Activated naive CD8-positive, alpha-beta T cell treated with anti-CD3 and anti-CD28 coated beads, Interleukin-2, amount 50 U/mL, for 24 hours (primary cell): Measurements from ENCODE around the gene MAST2.
"Not testable (repeated sequence)": the region's sequence is repeated elsewhere in the genome, so short reads cannot be mapped to it uniquely, and the experiment has no call there.

ENCODE experiments used
- ATAC-seq: fragments of 150-1000 bp; cut with Tn5 transposase; one replicate; pipeline ENCODE4 v1.10.0; 2021
- DNase-seq: peaks from one replicate; pipeline ENCODE4 v3.0.0; 2021
- H3K27ac Mint-ChIP-seq: one replicate; pipeline ENCODE4 v1.8.0; 2021; ENCODE audit warnings: mild to moderate bottlenecking, mixed read lengths
- H3K27me3 Mint-ChIP-seq: one replicate; pipeline ENCODE4 v1.8.0; 2021; ENCODE audit warnings: mixed read lengths
- H3K36me3 Mint-ChIP-seq: one replicate; pipeline ENCODE4 v1.8.0; 2021; ENCODE audit warnings: low read depth, mixed read lengths
- H3K4me1 Mint-ChIP-seq: one replicate; pipeline ENCODE4 v1.8.0; 2021; ENCODE audit warnings: mixed read lengths
- H3K4me3 Mint-ChIP-seq: one replicate; pipeline ENCODE4 v1.8.0; 2021; ENCODE audit warnings: mild to moderate bottlenecking, moderate library complexity, mixed read lengths
- H3K9me3 Mint-ChIP-seq: one replicate; pipeline ENCODE4 v1.8.0; 2021; ENCODE audit warnings: mixed read lengths

The MAST2 gene

GRCh38 chr1:45857755-45858492, 54.5 kb downstream of the MAST2 start:
- not testable (repeated sequence) for DNase-seq, H3K27me3 Mint-ChIP-seq, H3K27ac Mint-ChIP-seq, ATAC-seq, H3K4me3 Mint-ChIP-seq, H3K9me3 Mint-ChIP-seq, H3K36me3 Mint-ChIP-seq
- peaks cover 17% of the 10 kb centered on the region for H3K4me1 Mint-ChIP-seq

DNA sequence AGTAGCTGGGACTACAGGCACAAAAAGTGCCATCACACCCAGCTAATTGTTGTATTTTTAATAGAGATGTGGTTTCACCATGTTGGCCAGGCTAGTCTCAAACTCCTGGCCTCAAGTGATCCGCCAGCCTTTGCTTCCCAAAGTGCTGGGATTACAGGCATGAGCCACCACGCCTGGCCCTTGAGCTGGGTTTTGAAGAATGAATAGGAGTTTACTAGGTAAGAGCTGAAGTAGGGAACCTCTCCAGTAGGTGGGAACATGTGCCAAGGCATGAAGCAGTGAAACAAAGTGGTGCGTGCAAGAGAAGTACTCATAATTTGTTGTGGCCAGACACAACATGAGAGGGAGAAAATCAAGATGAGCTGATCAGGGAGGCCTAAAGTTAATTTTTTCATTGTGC, 55.8 kb downstream of the MAST2 start:
- Mint-ChIP-seq H3K4me1 (peaks cover 20% of the 10 kb centered on the region), H3K36me3 (peaks cover 3% of the 10 kb centered on the region), H3K9me3 (peaks cover 4% of the 10 kb centered on the region), H3K4me3 (no peak overlapping the region), H3K27ac (no peak overlapping the region), H3K27me3 (no peaks in the 10 kb centered on the region)
- DNase-seq = no peak
- no peak for ATAC-seq

DNA sequence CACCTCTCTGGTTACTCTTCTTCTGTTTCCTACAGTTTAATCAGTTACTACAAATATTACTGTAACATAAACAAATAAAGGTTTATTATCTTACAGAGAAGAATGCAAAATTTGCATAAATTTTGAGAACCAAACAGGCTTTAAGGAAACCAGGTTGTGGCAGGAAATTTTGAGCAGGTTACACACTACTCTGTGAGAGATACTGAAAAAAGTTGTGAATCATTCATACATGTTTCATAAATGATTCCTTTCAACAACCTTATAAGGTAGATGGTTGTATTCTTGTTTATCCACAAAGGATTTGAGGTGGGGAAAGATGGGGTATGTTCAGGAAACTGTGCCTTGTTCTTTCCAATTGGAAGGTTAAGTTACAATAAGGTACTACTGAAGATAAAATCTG, 58.6 kb downstream of the MAST2 start:
- H3K36me3 Mint-ChIP-seq = peaks cover 3% of the 10 kb centered on the region
- ATAC-seq = peak; percentile 94
- H3K27ac Mint-ChIP-seq = peak overlapping the region; percentile 57
- no peaks in the 10 kb centered on the region for H3K27me3 Mint-ChIP-seq
- no peak for DNase-seq
- H3K4me1 Mint-ChIP-seq = peaks cover 20% of the 10 kb centered on the region
- H3K9me3 Mint-ChIP-seq = peaks cover 4% of the 10 kb centered on the region
- H3K4me3 Mint-ChIP-seq = no peak overlapping the region

- H3K27ac Mint-ChIP-seq = no peak overlapping the region
- no peaks in the 10 kb centered on the region for H3K27me3 Mint-ChIP-seq
- H3K4me3 Mint-ChIP-seq = no peak overlapping the region
- H3K36me3 Mint-ChIP-seq = peaks cover 3% of the 10 kb centered on the region
- H3K9me3 Mint-ChIP-seq = peaks cover 4% of the 10 kb centered on the region
- H3K4me1 Mint-ChIP-seq = peaks cover 25% of the 10 kb centered on the region
- ATAC-seq = no peak
- no peak for DNase-seq
Measured at GRCh38 chr1:45863218-45863617, 59.8 kb downstream of the MAST2 start.

- peaks cover 4% of the 10 kb centered on the region for H3K9me3 Mint-ChIP-seq
- peaks cover 27% of the 10 kb centered on the region for H3K4me1 Mint-ChIP-seq
- H3K4me3 Mint-ChIP-seq = no peak overlapping the region
- ATAC-seq (no peak), DNase-seq (no peak)
- no peak overlapping the region for H3K27ac Mint-ChIP-seq
- H3K27me3 Mint-ChIP-seq = peaks cover 2% of the 10 kb centered on the region
- peaks cover 3% of the 10 kb centered on the region for H3K36me3 Mint-ChIP-seq
Measured at GRCh38 chr1:45864167-45865106, 61.0 kb downstream of the MAST2 start.

- H3K27me3 Mint-ChIP-seq = peaks cover 2% of the 10 kb centered on the region
- H3K27ac Mint-ChIP-seq = no peak overlapping the region
- no peak overlapping the region for H3K4me3 Mint-ChIP-seq
- DNase-seq (no peak), ATAC-seq (peak; percentile 33)
- no peaks in the 10 kb centered on the region for H3K36me3 Mint-ChIP-seq
- peaks cover 11% of the 10 kb centered on the region for H3K4me1 Mint-ChIP-seq
- H3K9me3 Mint-ChIP-seq = peaks cover 3% of the 10 kb centered on the region
Measured at GRCh38 chr1:45867697-45868348, 64.4 kb downstream of the MAST2 start.

DNA sequence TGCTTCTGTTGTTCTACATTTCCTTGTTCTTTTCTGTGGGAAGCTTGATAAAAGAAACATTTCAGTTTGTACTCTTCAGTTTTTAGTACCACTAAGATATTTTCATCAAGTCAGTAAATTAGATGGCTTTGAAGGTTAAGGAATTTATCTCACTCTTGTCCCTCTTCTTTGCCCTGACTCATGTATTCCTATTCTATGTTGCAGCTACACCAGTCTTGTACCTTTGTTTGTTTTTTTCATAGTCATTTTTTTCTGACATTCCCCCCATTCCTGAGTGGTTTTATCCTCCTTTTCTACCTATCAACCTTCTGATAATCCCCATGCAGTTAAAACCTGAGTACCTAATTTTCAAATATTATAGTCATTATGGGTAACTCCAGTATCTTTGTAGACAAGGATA, 65.4 kb downstream of the MAST2 start:
- H3K36me3 Mint-ChIP-seq = no peaks in the 10 kb centered on the region
- peaks cover 7% of the 10 kb centered on the region for H3K4me1 Mint-ChIP-seq
- no peak for DNase-seq
- H3K27me3 Mint-ChIP-seq = peaks cover 2% of the 10 kb centered on the region
- ATAC-seq = no peak
- no peaks in the 10 kb centered on the region for H3K9me3 Mint-ChIP-seq
- no peak overlapping the region for H3K4me3 Mint-ChIP-seq
- H3K27ac Mint-ChIP-seq = no peak overlapping the region

GRCh38 chr1:45870500-45870899, 67.1 kb downstream of the MAST2 start:
- DNase-seq (no peak), ATAC-seq (no peak)
- Mint-ChIP-seq H3K9me3 (no peaks in the 10 kb centered on the region), H3K4me1 (peaks cover 7% of the 10 kb centered on the region), H3K27me3 (peaks cover 2% of the 10 kb centered on the region), H3K27ac (no peak overlapping the region), H3K4me3 (no peak overlapping the region), H3K36me3 (no peaks in the 10 kb centered on the region)

- DNase-seq, ATAC-seq, H3K36me3 Mint-ChIP-seq, H3K4me1 Mint-ChIP-seq, H3K27me3 Mint-ChIP-seq, H3K9me3 Mint-ChIP-seq, H3K4me3 Mint-ChIP-seq, H3K27ac Mint-ChIP-seq: not testable (repeated sequence)
Measured at GRCh38 chr1:45872173-45872801, 68.9 kb downstream of the MAST2 start.

GRCh38 chr1:45876000-45876617, 72.7 kb downstream of the MAST2 start:
- Mint-ChIP-seq H3K36me3 (no peaks in the 10 kb centered on the region), H3K27ac (no peak overlapping the region), H3K4me1 (peaks cover 3% of the 10 kb centered on the region), H3K4me3 (no peak overlapping the region), H3K27me3 (no peaks in the 10 kb centered on the region), H3K9me3 (no peaks in the 10 kb centered on the region)
- ATAC-seq (no peak), DNase-seq (no peak)

DNA sequence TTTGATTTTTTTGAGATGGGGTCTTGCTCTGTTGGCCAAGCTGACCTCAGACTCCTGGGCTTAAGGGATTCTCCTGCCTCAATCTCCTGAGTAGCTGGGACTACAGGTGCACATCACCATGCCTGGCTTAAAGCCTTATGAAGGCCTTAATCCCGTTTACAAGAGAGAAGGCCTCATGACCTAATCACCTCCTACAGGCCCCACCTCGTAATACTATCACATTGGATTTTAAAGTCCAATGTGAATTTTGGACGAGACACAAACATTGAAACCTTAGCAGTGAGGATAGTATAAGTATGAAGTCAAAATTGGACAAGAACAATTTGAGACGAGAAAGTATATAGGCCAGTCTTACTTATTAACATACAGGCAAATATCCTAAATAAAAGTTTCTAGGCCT, 73.9 kb downstream of the MAST2 start:
- Mint-ChIP-seq H3K4me1 (peaks cover 3% of the 10 kb centered on the region), H3K36me3 (no peaks in the 10 kb centered on the region), H3K4me3 (no peak overlapping the region), H3K27me3 (no peaks in the 10 kb centered on the region), H3K9me3 (no peaks in the 10 kb centered on the region), H3K27ac (no peak overlapping the region)
- DNase-seq (no peak), ATAC-seq (no peak)

- Mint-ChIP-seq H3K4me3 (no peak overlapping the region), H3K4me1 (peaks cover 3% of the 10 kb centered on the region), H3K27me3 (no peaks in the 10 kb centered on the region), H3K27ac (no peak overlapping the region), H3K36me3 (peaks cover 2% of the 10 kb centered on the region), H3K9me3 (no peaks in the 10 kb centered on the region)
- DNase-seq (no peak), ATAC-seq (no peak)
Measured at GRCh38 chr1:45879885-45880598, 76.6 kb downstream of the MAST2 start.

- Mint-ChIP-seq H3K27me3 (no peaks in the 10 kb centered on the region), H3K36me3 (peaks cover 2% of the 10 kb centered on the region), H3K9me3 (no peaks in the 10 kb centered on the region), H3K4me3 (no peak overlapping the region), H3K4me1 (peaks cover 3% of the 10 kb centered on the region), H3K27ac (no peak overlapping the region)
- DNase-seq (no peak), ATAC-seq (no peak)
Measured at GRCh38 chr1:45880930-45881329, 77.5 kb downstream of the MAST2 start.
